HG03565 (cell line): ENCODE measurements around the gene ACER3.
"Not testable (repeated sequence)": the region's sequence is repeated elsewhere in the genome, so short reads cannot be mapped to it uniquely, and the experiment has no call there.

ENCODE experiments used
- ATAC-seq: cut with Tn5 transposase; IDR thresholded peaks from one replicate; pipeline ENCODE4 v1.9.1; 2021; ENCODE audit warnings: mild to moderate bottlenecking, moderate library complexity; ENCODE audit not compliant: unreplicated experiment

Gene ACER3

DNA sequence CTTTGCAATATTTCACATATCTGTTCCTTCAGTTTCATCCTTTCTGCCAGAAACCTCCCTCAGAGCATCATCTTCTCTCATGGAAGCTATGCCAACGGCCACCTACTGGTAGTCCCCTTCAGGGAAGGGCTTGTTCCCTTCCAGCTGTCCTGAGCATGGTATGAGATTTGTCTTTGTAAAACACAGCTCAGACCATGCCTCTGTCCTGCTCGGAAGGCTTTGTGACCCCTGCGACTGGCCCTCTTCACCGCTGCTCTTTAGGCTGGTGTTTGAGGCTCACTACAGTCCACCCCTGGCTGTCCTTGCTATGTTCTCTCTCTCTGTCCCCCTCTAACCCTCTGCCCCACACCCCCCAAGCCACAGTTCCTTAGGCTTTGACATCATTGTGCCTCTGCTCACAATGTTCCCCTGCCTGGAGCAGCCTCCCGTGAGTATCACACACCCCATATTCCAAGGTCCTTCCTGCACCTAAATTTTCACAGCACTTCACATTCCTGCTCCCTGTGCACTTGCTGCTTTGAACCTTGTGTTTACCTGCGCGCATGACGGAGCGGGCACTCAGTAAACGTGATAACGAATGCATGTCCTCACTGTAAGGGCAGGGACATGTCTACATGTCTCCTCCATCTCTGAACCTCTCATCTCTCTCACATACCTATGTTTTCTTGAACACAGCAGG lies 24.0 kb upstream of the ACER3 start:
- no peak for ATAC-seq

DNA sequence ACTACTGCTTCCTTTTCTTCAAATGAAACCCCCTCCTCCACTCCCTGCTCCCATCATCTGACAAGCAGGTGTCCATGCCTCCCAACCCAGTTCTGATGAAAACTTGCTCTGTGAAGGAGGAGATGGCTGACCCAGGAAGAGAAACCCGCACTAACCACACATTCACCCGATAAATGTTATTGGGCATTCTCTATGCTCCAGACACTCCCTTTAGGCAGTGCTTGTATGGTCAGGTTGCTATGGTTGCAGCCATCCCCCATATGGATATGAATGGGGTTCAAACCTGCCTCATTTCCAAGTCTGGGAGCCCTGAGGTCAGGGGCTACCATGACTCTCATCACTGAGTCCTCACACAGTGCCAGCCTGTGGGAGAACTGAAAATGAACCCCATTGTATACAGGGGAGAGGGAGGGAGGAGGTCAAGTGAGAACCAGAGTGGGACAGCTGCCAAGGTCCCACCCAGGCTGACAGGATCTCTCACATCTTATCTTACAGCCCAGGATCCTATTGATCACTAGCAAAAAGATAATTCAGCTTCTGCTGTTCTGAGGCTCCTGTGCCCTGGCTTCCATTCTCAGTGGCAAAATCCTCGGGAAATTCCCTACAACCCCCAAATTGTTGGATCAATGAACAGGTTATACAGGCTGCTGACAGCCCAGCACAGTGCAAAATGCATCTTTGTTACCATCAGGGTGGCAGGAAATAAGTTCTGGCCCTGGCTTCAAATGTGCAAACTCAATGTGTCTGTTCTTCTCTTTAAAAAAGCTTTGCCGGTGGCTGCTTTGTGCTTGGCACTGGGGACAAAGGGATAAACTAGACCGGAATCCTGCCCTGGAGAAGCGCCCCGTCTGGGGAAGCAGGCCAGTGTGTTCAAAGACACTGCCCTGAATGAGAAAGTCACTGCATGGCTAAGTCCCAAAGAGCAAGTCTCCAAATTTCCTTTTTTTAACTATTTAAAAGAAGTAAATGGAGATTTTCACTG lies 22.7 kb upstream of the ACER3 start:
- no peak for ATAC-seq

DNA sequence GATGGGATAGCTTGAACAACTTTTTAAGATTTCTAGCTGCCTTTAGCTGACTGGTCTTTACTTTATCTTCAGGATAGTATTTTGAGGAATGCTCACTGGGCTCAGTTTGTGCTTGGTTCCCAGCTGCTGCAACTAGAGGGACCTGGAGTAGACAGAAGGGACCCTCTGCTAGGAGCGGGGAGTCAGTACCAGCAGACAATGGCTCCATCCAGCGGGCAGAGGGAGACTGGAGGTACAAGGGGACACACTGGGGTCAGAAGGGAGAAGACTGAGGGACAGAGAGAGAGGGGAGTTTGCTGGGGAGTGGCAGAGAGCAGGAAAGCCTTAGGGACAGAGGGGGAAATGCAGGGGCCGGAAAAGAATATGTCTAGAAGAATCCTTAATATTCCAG lies 22.0 kb upstream of the ACER3 start:
- no peak for ATAC-seq

DNA sequence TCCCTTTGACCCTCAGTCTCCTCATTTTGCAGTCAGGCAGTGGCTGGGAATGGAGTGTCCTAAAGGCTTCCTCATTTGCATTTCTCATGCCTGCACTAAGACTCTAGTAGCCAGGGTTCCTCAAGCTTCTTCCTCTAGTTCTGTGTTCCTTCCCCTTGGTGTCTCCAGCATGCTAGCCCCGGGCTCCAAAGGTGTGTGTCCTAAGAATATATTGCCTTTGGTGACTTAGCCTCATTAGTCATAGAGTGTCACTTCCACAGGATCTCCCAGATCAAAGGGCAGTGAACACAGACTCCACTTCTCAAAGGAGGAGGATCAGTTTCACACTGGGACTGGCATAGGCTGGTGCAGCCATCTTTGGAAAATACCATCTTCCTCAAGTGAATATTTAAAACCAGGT lies 21.4 kb upstream of the ACER3 start:
- ATAC-seq: no peak

DNA sequence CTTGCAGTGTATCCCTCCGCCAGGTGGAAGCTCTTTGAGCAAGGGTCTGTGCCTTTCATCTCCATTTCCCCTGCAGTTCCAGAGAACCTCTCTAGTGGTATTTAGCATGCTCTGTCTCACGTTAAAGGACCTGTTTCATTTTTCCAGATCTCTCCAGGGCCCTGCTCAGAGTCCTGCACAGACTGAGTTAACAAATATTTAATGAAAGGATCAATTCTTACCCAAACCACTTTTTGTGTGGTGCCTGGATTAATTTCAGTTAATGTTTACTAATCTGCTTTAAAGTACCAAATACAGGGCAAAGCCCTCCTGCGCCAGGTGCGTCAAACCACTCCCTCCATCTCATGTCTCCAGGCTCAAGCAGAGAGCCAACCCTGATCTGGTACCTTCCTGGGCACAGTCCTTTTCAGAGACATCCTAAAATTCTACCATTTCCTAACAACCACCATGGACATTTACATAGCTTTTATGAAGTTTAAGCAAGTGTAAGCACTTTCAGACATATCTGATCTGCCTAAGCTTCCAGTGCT lies 18.7 kb upstream of the ACER3 start:
- no peak for ATAC-seq

DNA sequence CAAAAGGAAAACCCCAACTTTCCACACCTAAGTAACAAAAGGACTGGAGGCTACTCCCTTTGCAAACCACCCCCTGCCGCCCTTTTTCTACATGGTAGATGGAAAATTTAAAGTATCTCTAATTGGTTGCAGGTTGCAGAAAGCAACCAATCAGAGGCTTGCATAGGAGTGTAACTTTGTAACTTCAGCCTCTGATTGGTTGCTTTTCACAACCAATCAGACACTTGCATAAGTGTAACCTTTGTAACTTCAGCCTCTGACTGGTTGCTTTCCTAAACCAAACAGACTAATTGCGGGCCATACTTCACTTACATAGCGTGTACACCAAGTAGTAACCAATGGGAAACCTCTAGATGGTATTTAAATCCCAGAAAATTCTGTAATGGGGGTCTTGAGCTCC lies 16.8 kb upstream of the ACER3 start:
- no peak for ATAC-seq

DNA sequence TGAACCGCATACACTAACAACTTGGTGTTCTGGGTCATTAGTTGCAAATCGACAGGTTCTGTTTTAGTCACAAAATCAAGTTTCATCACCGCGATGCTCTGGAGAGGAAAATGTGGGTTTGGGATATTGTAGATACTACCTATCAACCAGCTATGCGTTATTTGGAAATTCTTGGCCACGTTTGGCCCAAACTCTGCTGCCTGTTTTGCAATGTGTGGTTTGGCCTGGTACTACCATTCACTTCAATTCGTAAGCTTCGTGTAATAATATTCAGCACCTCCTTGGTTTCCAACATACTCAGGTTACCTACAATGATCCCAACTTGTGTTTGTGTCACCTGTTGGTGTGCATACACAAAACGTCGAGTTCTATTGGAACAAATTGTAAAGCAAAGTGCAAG lies 16.2 kb upstream of the ACER3 start:
- ATAC-seq: no peak

DNA sequence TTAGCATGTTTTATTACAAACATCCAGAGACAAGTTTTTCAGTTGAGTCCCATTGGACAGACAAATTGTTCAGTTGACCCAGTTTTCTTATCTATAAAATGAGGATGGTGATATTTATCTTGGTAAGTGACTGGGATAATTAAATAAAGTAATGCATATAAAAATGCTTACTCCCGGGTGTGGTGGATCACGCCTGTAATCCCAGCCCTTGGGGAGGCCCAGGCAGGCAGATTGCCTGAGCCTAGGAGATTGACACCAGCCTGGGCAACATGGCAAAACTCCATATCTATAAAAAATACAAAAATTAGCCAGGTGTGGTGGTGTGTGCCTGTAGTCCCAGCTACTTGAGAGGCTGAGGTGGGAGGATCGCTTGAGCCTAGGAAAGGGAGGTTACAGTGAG lies 15.6 kb upstream of the ACER3 start:
- ATAC-seq: no peak

DNA sequence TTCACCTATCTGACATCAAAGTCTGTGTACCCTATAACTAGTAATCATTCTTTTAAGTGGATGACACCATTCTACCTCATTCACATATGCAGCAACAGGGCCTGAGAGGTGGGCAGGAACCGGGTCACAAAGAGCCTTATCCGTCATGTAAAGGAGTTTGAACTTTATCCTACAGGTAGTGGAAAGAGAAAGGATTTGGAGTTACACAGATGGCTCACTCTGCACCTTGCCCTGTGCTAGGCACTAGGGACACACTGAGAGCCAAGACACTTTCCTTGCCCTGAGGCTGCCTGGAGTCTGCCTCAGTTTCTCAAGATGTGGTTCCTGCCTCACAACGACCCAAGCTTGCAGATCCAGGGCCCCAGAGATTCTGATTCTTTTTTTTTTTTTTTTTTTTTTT lies 14.3 kb upstream of the ACER3 start:
- ATAC-seq: no peak

DNA sequence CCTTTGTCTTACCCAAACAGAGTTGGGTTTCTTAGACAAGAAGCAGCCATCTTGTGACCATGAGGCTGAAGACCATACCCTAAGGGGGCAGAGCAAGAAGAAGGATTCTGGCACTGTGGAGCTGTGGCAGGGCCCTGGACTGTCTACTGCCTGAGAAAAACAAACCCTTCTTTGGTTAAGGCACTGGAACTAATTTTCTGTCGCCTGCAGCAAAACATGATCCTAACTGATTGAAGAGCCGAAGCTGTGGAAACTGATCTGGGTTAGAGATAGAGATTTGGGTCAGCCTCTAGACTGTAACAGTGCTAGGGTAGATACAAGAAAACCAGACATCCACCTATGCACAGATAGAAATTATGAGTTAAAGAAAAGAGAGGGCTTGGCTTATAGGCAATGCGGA lies 11.3 kb upstream of the ACER3 start:
- ATAC-seq: no peak

DNA sequence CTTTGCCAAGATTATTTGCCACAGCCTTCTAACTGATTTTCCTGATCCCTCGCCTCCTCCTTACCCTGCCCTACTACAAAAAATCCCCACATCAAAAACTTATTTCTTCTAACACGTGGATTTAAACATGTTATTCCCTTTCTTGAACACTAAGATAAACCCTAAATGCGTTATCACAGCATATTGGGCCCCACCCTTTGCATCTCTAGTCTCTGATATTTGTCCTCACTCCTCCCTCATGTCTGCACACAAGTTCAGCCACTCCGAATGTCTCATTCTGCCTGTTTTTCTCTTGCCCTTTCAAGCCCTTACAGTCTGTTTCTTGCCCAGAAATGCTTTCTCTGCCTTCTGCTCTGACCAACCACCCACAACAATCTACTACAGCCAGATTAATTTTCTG lies 10.6 kb upstream of the ACER3 start:
- no peak for ATAC-seq

DNA sequence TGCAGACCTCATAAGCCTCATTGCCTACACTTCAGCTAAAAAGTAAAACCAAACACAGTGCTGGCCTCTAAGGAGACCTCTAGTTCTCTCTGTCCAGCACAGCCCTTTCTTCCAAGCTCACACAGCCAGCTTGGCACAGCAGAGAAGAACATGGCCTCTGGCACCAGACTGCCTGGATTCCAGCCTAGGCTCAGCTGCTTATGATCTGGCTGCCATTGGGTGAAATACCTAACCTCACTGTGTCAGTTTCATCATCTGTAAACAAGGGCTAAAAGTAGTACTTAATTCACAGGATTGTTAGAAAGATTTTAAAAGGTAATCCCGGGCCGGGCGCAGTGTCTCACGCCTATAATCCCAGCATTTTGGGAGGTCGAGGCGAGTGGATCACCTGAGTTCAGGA lies 9.9 kb upstream of the ACER3 start:
- no peak for ATAC-seq

DNA sequence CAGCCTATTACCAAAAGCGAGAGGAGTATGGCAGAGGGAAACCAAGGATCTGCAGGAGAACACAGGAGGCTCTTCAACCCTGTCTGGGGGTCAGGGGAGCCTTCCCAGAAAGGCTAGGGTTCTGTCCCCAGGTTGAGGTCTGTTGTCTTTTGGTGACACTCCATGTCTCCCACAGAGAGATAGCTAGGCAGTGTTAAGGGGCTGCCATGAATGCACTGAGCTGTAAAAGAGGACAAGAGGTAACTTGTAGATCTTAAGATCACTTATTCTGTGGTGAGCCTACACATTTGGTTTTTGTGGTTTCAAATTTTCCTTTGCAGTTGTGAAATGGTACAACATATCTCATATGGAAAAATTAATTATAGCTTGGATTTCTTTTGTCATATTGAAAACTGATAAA lies 6.0 kb upstream of the ACER3 start:
- no peak for ATAC-seq

DNA sequence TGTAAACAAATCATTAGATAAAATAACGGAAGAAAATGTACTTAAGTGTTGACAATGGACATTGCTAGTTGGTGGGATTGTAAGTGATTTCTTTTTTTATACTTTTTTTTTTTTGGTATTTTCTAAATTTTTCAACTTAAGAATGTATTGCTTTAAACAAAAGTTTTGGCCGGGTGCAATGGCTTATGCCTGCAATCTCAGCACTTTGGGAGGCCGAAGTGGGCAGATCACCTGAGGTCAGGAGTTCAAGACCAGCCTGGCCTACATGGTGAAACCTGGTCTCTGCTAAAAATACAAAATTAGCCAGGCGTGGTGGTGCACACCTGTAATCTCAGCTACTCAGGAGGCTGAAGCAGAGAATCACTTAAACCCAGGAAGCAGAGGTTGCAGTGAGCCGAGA lies 5.0 kb upstream of the ACER3 start:
- not testable (repeated sequence) for ATAC-seq

DNA sequence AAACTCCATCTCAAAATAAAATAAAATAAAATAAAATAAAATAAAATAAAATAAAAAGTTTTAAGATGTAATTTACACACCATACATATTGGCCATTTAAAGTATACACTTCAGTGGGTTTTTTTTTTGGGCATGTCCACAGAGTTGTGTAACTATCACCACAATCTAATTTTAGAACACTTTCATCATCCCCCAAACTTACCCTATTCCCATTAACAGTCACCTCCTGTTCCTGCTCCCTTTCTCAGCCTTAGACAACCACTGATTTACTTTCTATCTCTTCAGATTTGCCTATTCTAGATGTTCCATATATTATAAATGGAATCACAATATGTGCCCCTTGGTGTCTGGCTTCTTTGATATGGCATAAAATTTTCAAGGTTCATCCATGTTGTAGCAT lies 4.6 kb upstream of the ACER3 start:
- ATAC-seq: no peak

DNA sequence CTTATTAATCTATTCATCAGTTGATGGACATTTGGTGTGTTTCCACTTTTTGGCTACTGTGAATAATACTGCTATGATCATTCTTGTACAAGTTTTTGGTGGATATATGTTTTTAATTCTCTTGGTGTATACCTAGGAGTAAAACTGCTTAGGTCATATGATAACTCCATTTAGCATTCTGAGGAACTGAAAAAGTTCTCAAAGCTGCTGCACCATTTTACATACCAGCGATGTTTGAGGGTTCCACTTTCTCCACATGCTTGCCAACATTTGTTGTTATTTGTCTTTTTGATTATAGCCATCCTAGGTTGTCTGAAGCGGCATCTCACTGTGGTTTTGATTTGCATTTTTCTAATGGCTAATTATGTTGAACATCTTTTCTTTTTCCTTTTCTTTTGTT lies 4.1 kb upstream of the ACER3 start:
- ATAC-seq: no peak

DNA sequence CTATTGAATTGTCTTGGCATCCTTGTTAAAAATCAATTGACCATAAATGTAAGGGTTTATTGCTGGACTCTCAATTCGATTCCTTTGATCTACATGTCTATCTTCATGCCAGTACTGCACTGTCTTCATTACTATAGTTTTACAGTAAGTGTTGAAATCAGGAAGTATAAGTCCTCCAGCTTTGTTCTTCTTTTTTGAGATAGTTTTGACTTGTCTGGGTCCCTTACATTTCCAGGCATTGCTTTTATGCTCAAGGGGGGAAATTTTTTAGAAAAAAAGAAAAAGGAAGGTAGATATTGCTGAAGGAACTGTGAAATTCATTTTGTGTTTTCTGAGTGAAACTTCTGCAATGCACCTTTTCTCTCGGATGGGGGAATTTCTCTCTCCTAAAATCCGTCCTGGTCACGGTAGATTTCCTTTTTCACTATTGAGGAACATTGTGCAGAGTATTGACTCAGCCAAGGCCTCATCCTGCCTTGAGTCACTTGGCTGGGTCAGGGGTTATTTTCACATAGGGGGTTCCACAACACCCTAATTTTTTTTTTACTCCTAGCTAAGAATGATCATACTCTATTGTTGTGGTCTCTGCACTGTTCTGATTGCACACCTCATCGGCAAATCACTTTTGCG lies 2.8 kb upstream of the ACER3 start:
- ATAC-seq: no peak

DNA sequence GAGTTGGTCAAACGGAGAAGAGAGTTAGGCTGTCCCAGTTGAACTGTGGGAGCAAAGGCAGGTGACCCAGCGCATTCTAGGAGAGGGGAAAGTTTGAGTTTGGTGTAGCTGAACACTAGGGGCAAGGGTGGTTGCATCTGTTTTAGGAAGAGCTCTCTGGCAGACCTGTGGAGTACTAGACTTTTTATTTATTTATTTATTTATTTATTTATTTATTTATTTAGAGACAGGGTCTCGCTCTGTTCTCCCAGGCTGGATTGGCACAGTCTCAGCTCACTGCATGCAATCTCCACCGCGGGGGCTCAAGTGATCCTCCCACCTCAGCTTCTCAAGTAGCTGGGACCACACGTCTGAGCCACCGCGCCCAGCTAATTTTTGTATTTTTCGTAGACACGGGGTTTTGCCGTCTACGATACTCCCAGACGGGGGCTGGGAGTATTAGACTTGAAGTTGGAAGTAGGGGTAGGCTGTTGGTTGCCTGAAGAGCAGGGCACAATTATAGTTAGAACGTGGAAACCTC lies 950 bp upstream of the ACER3 start:
- no peak for ATAC-seq

DNA sequence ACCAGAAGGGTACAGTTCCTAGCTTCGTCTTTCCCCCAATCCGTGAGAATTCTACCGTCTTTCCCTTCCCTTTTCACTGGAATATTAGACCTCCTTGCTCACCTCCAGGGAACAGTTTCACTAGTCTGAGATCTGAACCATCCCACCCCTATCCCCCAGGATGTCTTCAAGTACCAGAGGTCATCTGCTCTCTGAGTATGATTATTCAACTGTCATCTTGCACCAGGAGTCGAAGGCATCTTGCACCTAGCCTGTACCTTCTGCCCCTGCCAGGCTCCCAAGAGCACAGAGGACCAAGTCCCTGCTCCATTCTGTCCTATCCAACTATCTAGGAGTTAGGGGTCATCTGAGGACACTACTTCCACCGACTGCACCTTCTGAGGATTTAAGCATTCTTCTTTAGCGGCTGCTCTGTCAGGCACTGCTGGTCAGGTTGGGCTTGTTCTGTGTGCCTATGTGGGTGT lies 804 bp downstream of the ACER3 start:
- no peak for ATAC-seq

DNA sequence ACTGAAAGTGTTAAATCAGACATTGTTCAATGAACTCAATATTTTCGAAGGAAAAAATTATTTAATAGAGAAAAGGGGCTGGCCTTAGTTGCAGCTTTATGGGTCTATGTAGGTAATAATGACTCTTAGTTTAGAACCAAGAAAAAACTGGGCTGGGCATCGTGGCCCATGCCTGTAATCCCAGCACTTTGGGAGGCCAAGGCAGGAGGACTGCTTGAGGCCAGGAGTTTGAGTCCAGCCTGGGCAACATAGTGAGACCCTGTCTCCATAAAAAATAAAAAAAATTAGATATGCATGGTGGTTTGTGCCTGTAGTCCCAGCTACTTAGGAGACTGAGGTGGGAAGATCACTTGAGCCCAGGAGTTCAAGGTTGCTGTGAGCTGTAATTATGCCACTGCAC lies 2.1 kb downstream of the ACER3 start:
- ATAC-seq: not testable (repeated sequence)

DNA sequence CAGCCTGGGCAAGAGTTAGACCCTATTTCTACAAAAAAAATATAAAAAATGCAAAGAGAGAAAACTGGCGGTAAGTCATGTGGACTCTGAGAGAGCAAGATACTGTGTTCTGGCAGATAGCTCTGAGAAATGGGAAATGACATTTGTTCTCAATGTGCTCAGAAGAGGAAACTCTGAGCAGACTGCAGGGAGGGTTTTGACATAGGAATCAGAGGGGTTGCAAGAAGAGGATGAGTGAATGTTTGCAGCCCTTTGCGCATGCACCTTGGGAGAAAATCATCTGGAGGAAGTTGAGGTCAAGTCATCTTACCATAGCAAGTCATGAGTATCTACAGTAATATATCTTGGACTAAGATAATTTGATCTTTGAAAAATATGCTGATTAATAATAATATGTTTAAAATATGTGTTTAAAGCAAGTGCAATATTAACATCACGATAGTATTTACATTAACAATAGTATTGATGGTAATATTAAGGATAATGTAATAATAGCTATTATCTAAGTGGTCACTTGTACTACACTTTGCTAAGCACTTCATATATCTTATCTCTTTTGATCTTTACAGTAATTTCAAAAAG lies 2.6 kb downstream of the ACER3 start:
- ATAC-seq: no peak
